SU-DHL-6 (cell line): ENCODE measurements around the gene BASP1.
A peak's percentile ranks its signal among the peaks of the same experiment; 100 is the strongest.
"Not testable (repeated sequence)": the region's sequence is repeated elsewhere in the genome, so short reads cannot be mapped to it uniquely, and the experiment has no call there.

ENCODE experiments used
- H2AFZ ChIP-seq: fragments of 200-600 bp; sonication (generic); 2 replicates; pipeline ENCODE4 v1.6.1; 2014; ENCODE audit warnings: low read depth, mild to moderate bottlenecking, moderate library complexity, mixed read lengths, antibody characterized with exemption, low read length; ENCODE audit not compliant: severe bottlenecking
- H3F3A ChIP-seq: fragments of 200-600 bp; shearing (Covaris generic); 2 replicates; pipeline ENCODE4 v1.6.0; 2016; ENCODE audit warnings: antibody characterized with exemption, mild to moderate bottlenecking; ENCODE audit not compliant: insufficient read depth
- H3K27ac ChIP-seq: fragments of 200-600 bp; sonication (generic); 2 replicates; pipeline ENCODE4 v1.5.1; 2016; ENCODE audit warnings: low read depth, mild to moderate bottlenecking, low read length, moderate library complexity, mixed read lengths
- H3K27me3 ChIP-seq: fragments of 200-600 bp; sonication (generic), shearing (Covaris generic); 2 replicates; pipeline ENCODE4 v1.6.0; 2014; ENCODE audit warnings: mild to moderate bottlenecking, low read length
- H3K36me3 ChIP-seq: fragments of 200-600 bp; sonication (generic); 2 replicates; pipeline ENCODE4 v1.6.1; 2014; ENCODE audit warnings: mild to moderate bottlenecking, low read length, mixed read lengths
- H3K4me2 ChIP-seq: fragments of 300-600, 200-600 bp; shearing (Covaris generic), sonication (generic); 2 replicates; pipeline ENCODE4 v1.6.0; 2014; ENCODE audit warnings: low read length, low read depth, mild to moderate bottlenecking; ENCODE audit not compliant: poor library complexity, severe bottlenecking
- H3K4me3 ChIP-seq: fragments of 200-600 bp; sonication (generic); 2 replicates; pipeline ENCODE4 v1.5.1; 2014; ENCODE audit warnings: antibody characterized with exemption, low read length, mild to moderate bottlenecking, mixed read lengths; ENCODE audit not compliant: insufficient read depth, poor library complexity, severe bottlenecking
- H3K79me2 ChIP-seq: fragments of 200-600 bp; sonication (generic); 2 replicates; pipeline ENCODE4 v1.6.1; 2014; ENCODE audit warnings: mild to moderate bottlenecking, low read length, moderate library complexity; ENCODE audit not compliant: insufficient read depth
- H3K9ac ChIP-seq: fragments of 200-600 bp; sonication (generic); 2 replicates; pipeline ENCODE4 v1.7.0; 2014; ENCODE audit warnings: mild to moderate bottlenecking, low read length
- H3K9me2 ChIP-seq: fragments of 200-600 bp; sonication (generic); replicated peaks from 2 replicates; pipeline ENCODE4 v1.6.1; 2014; ENCODE audit warnings: low read length; ENCODE audit not compliant: insufficient read depth
- H3K9me3 ChIP-seq: fragments of 200-600 bp; sonication (generic); 2 replicates; pipeline ENCODE4 v1.6.1; 2014; ENCODE audit warnings: low read length, mixed read lengths; ENCODE audit not compliant: insufficient read depth
- H4K20me1 ChIP-seq: fragments of 200-600 bp; sonication (generic); 2 replicates; pipeline ENCODE4 v1.6.1; 2014; ENCODE audit warnings: low read depth, mild to moderate bottlenecking, antibody characterized with exemption, low read length, moderate library complexity, mixed read lengths
- EZH2phosphoT487 ChIP-seq: fragments of 200-600 bp; sonication (generic), shearing (Covaris generic); conservative IDR thresholded peaks from 2 replicates; pipeline ENCODE4 v1.6.1; 2018; ENCODE audit warnings: mild to moderate bottlenecking, antibody characterized with exemption, low read length, moderate library complexity, mixed read lengths
- TF ChIP-seq, protein P1 (sequence below): fragments of 200-600 bp; sonication (generic); IDR thresholded peaks from one replicate; pipeline ENCODE4 v1.5.1; 2017; ENCODE audit warnings: antibody characterized with exemption, mild to moderate bottlenecking, low read length, moderate library complexity; ENCODE audit not compliant: insufficient read depth, poor library complexity, severe bottlenecking

BASP1 gene

DNA sequence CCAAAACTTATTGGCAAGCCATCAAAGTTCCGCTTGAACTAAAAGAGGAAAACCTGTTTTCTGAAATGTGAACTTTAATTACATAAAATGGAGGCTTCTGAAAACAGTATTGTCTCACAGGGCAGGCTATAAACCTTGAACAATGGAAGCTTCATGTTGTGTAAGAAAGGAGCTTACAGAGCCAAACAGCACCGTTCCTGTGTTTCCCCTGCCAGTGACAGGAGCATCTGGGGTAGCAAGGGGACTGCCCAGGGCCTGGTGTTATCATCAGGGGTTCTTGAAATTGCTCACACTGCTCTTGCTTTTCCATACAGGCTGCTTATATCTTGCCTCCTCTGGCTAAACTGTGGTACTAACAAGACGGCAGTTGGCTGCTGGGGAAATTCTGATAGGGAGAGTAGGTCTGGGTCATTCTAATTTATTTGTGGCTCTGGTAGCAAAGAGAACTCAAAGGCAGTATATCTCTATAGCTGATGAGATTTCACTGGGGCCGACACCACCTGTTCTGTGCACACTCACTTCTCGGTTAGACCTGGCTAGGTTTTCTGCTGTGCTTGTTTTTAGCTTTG is 40.4 kb downstream of the BASP1 start:
- H3K27ac ChIP-seq = peak overlapping the region; percentile 48; the same call in 1 of the 2 replicates
- H3K9me3 ChIP-seq = peaks cover 11% of the 10 kb centered on the region; the same call in 1 of the 2 replicates
- H3K27me3 ChIP-seq = no peaks in the 10 kb centered on the region
- no peaks in the 10 kb centered on the region for H3K9me2 ChIP-seq
- H3K79me2 ChIP-seq = peaks cover 100% of the 10 kb centered on the region
- TF ChIP-seq, protein P1, sequence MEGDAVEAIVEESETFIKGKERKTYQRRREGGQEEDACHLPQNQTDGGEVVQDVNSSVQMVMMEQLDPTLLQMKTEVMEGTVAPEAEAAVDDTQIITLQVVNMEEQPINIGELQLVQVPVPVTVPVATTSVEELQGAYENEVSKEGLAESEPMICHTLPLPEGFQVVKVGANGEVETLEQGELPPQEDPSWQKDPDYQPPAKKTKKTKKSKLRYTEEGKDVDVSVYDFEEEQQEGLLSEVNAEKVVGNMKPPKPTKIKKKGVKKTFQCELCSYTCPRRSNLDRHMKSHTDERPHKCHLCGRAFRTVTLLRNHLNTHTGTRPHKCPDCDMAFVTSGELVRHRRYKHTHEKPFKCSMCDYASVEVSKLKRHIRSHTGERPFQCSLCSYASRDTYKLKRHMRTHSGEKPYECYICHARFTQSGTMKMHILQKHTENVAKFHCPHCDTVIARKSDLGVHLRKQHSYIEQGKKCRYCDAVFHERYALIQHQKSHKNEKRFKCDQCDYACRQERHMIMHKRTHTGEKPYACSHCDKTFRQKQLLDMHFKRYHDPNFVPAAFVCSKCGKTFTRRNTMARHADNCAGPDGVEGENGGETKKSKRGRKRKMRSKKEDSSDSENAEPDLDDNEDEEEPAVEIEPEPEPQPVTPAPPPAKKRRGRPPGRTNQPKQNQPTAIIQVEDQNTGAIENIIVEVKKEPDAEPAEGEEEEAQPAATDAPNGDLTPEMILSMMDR = no peak
- TF ChIP-seq EZH2phosphoT487 = no peak
- no peak overlapping the region for H3K9ac ChIP-seq
- no peak overlapping the region for H2AFZ ChIP-seq
- no peak overlapping the region for H3K4me2 ChIP-seq
- no peak overlapping the region for H3K4me3 ChIP-seq
- H4K20me1 ChIP-seq = peaks cover 23% of the 10 kb centered on the region
- peaks cover 82% of the 10 kb centered on the region for H3F3A ChIP-seq
- H3K36me3 ChIP-seq = peaks cover 71% of the 10 kb centered on the region

DNA sequence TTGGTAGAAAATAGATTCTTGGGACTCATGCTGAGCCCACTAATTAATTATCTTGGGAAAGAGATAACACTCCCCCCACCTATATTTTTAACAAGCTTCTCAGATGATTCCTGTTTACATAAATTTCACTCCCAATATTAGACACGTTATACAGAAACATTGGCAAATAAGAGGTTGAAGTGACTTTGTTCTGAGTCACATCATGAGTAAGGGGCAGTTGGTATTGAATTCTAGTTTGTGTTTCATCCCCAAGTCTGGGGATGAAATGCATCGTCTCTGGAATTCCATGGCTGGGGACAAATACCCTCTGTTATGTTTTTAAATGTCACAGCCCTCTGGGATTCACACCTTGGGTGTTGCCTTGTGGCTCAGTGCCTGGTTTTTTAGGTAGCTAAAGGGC is 41.0 kb downstream of the BASP1 start:
- H3K36me3 ChIP-seq = peaks cover 71% of the 10 kb centered on the region

GRCh38 chr5:17259012-17259411 is 41.6 kb downstream of the BASP1 start:
- H3K4me3 ChIP-seq = peak overlapping the region; percentile 1

More for the DNA sequence above, 41.0 kb downstream of the BASP1 start:
- H3K9me2 ChIP-seq = no peaks in the 10 kb centered on the region
- TF ChIP-seq, protein P1 = no peak
- no peak for TF ChIP-seq EZH2phosphoT487
- peaks cover 100% of the 10 kb centered on the region for H3K79me2 ChIP-seq
- peak overlapping the region; percentile 13 for H3K4me2 ChIP-seq
- 0 out of 2 replicates have a peak overlapping the region, but pooled peaks have one; percentile 2 for H3K27ac ChIP-seq
- peaks cover 22% of the 10 kb centered on the region for H4K20me1 ChIP-seq
- no peak overlapping the region for H2AFZ ChIP-seq
- no peaks in the 10 kb centered on the region for H3K27me3 ChIP-seq
- H3K9ac ChIP-seq = no peak overlapping the region
- H3F3A ChIP-seq = peaks cover 86% of the 10 kb centered on the region
- H3K4me3 ChIP-seq = peak overlapping the region; percentile 1
- H3K9me3 ChIP-seq = peaks cover 11% of the 10 kb centered on the region; the same call in 1 of the 2 replicates

GRCh38 chr5:17259630-17260257 is 42.3 kb downstream of the BASP1 start:
- no peak overlapping the region for H3K4me3 ChIP-seq
- H3K9me2 ChIP-seq = no peaks in the 10 kb centered on the region
- peaks cover 100% of the 10 kb centered on the region for H3K79me2 ChIP-seq
- peak overlapping the region; percentile 16; the same call in 1 of the 2 replicates for H3K9ac ChIP-seq
- H2AFZ ChIP-seq = no peak overlapping the region
- peaks cover 59% of the 10 kb centered on the region for H3K36me3 ChIP-seq
- peak overlapping the region; percentile 74 for H3K27ac ChIP-seq
- H3K27me3 ChIP-seq = no peaks in the 10 kb centered on the region
- H3K4me2 ChIP-seq = peak overlapping the region; percentile 49
- peaks cover 12% of the 10 kb centered on the region; the same call in 1 of the 2 replicates for H4K20me1 ChIP-seq
- peaks cover 11% of the 10 kb centered on the region; the same call in 1 of the 2 replicates for H3K9me3 ChIP-seq
- H3F3A ChIP-seq = peaks cover 86% of the 10 kb centered on the region
- TF ChIP-seq, protein P1 = no peak
- TF ChIP-seq EZH2phosphoT487 = no peak

More at GRCh38 chr5:17259012-17259411, 41.6 kb downstream of the BASP1 start:
- Histone ChIP-seq H3F3A (peaks cover 86% of the 10 kb centered on the region), H3K79me2 (peaks cover 100% of the 10 kb centered on the region), H3K9me3 (peaks cover 11% of the 10 kb centered on the region; the same call in 1 of the 2 replicates), H3K36me3 (peaks cover 66% of the 10 kb centered on the region), H3K4me2 (peak overlapping the region; percentile 49), H4K20me1 (peaks cover 16% of the 10 kb centered on the region; the same call in 1 of the 2 replicates), H3K27ac (peak overlapping the region; percentile 74)
- not testable (repeated sequence) for H3K9ac ChIP-seq, H3K9me2 ChIP-seq, H2AFZ ChIP-seq, H3K27me3 ChIP-seq
